Measurements from ENCODE around the gene TRHDE. TPM values are rescaled to one million over a fixed set of nuclear protein-coding genes. Genes with fewer than 3 reads are reported as not detected.
"Not testable (repeated sequence)": the region's sequence is repeated elsewhere in the genome, so short reads cannot be mapped to it uniquely, and the experiment has no call there.

Gene TRHDE
- total and polyA plus RNA-seq, 7 donors = 0.42 to 10.0 (median 2.9) TPM

DNA sequence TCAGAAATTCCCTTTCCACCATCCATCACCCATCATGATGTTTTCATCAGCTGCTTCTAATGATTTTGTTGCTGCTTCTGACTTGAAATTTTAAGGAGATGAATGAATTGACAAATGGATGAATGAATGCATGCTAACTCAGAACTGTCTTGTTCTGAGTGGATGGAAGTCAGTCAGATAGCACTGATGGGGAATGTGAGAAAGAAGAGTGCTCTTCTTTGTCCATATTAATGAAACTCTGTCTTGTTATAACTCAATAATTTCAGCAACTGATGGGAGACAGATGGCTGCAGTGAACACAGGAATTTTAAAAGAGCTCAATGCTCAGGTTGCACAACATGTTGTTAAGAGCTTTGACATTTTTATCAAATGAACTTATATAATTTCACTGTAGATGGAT is 422.0 kb downstream of the TRHDE start:
- intact Hi-C loops (cut with DNase I) = no loop called here
- Histone ChIP-seq H3K9me3 (no peaks in the 10 kb centered on the region), H3K27ac (no peak overlapping the region), H3K4me3 (no peak overlapping the region), H3K4me1 (no peaks in the 10 kb centered on the region), H3K36me3 (no peaks in the 10 kb centered on the region), H3K27me3 (no peaks in the 10 kb centered on the region)
- DNase-seq = no peak
- no peak for TF ChIP-seq POLR2A (IDR thresholded peaks at IDR 0.05)

DNA sequence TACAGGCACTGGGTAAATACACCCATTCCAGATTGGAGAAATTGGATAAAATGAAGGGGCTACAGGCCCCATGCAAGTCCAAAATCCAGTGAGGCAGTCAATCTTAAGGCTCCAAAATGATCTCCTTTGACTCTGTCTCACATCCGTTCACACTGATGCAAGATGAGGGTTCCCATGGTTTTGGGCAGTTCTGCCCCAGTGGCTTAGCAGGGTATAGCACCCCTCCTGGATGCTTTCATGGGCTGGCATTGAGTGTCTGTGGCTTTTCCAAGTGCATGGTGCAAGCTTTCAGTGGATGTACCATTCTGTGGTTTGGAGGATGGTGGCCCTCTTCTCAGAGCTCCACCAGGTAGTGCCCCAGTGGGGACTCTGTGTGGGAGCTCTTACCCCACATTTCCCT is 427.2 kb downstream of the TRHDE start:
- no peak overlapping the region for H3K4me3 ChIP-seq
- no peak for TF ChIP-seq POLR2AphosphoS5 (IDR thresholded peaks at IDR 0.05)
- TF ChIP-seq, protein P1, sequence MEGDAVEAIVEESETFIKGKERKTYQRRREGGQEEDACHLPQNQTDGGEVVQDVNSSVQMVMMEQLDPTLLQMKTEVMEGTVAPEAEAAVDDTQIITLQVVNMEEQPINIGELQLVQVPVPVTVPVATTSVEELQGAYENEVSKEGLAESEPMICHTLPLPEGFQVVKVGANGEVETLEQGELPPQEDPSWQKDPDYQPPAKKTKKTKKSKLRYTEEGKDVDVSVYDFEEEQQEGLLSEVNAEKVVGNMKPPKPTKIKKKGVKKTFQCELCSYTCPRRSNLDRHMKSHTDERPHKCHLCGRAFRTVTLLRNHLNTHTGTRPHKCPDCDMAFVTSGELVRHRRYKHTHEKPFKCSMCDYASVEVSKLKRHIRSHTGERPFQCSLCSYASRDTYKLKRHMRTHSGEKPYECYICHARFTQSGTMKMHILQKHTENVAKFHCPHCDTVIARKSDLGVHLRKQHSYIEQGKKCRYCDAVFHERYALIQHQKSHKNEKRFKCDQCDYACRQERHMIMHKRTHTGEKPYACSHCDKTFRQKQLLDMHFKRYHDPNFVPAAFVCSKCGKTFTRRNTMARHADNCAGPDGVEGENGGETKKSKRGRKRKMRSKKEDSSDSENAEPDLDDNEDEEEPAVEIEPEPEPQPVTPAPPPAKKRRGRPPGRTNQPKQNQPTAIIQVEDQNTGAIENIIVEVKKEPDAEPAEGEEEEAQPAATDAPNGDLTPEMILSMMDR (IDR thresholded peaks at IDR 0.05) = no peak
- TF ChIP-seq EP300 (IDR thresholded peaks at IDR 0.05) = no peak
- no peaks in the 10 kb centered on the region for H3K36me3 ChIP-seq
- peaks cover 0 to 3% (median 0%) of the 10 kb centered on the region in 4 donors for H3K9me3 ChIP-seq
- H3K27me3 ChIP-seq = no peaks in the 10 kb centered on the region
- no peaks in the 10 kb centered on the region for H3K4me1 ChIP-seq
- DNase-seq = no peak
- intact Hi-C loops (cut with DNase I) = no loop called here
- no peak overlapping the region for H3K27ac ChIP-seq
- 94 to 95% methylated on average over 1 of the region's 1 CpG for WGBS, 2 donors

DNA sequence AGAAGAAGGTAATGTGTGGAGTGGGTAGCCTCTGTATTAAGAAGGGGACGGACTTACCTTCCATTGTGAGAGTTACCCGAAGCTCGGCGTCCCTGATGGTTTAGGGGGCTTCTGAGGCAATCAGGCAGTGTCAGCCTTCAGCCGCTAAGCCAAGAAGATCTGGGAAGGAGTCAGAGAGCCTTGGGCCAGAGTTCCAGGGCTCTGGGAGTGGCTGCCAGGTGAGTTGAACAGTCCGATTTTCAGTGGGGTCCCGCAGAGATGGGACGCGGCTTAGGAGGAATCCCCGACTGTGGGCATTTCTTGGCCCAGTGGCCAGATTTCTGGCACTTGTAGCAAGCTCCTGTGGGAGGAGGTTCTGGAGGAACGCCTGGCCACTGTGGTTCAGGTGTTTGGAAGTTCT is 439.9 kb downstream of the TRHDE start:
- H3K4me1 ChIP-seq; H3K4me3 ChIP-seq; H3K9me3 ChIP-seq; H3K27me3 ChIP-seq; intact Hi-C loops (cut with DNase I); H3K36me3 ChIP-seq; H3K27ac ChIP-seq; DNase-seq: not testable (repeated sequence)
- 88 to 93% methylated on average over 11 of the region's 11 CpGs for WGBS, 2 donors

DNA sequence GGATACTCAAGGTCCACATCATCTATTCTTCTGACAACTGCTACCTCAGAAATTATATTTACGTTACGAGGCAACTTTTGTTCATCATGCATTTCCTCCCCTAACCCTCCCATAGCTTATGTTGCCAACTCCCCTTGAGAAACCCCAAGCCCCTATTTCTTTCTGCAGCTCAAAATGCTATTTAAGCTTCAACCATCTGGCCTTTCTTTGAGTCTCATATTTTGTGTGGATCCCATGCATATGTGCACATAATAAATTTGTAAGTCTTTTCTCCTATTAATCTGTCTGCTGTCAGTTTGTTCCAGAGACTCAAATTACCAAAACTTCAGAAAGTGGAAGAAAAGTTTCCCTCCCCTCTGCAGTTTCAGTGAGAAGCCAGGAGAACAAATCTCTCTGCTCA is 444.1 kb downstream of the TRHDE start:
- no peak overlapping the region for H3K27ac ChIP-seq
- H3K4me1 ChIP-seq = no peaks in the 10 kb centered on the region
- H3K27me3 ChIP-seq = no peaks in the 10 kb centered on the region
- intact Hi-C loops (cut with DNase I) = no loop called here
- no peaks in the 10 kb centered on the region for H3K9me3 ChIP-seq
- WGBS, 2 donors = 90 to 91% methylated on average over 2 of the region's 2 CpGs
- DNase-seq = no peak
- TF ChIP-seq POLR2AphosphoS5 (IDR thresholded peaks at IDR 0.05) (no peak), POLR2A (IDR thresholded peaks at IDR 0.05) (no peak), EP300 (IDR thresholded peaks at IDR 0.05) (no peak)
- TF ChIP-seq, protein P1 (IDR thresholded peaks at IDR 0.05) = no peak
- H3K4me3 ChIP-seq = no peak overlapping the region
- no peaks in the 10 kb centered on the region for H3K36me3 ChIP-seq

DNA sequence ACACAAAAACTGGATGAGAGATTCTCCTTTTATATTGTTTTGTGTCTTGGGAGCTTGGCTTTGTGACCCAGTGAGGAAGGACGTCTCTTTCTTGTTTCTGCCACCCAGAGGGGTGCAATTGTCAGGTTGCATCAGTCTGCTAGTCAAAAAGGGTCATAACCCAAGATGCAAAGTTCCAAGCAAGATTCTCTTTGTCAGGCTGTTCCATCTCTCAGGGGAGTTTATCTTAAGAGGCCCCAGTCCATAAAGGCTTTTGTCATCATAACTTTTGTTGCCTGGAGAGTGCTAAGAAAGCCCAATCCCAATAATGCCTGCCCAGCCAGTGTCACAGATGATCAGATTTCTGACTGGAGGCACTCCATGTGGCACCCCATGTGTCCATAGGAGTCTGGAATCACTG is 444.9 kb downstream of the TRHDE start:
- Histone ChIP-seq H3K9me3 (no peaks in the 10 kb centered on the region), H3K4me1 (no peaks in the 10 kb centered on the region), H3K4me3 (no peak overlapping the region), H3K27me3 (no peaks in the 10 kb centered on the region), H3K27ac (no peak overlapping the region), H3K36me3 (no peaks in the 10 kb centered on the region)
- TF ChIP-seq, protein P1 (IDR thresholded peaks at IDR 0.05) = no peak
- TF ChIP-seq POLR2AphosphoS5 (IDR thresholded peaks at IDR 0.05) (no peak), POLR2A (IDR thresholded peaks at IDR 0.05) (no peak), EP300 (IDR thresholded peaks at IDR 0.05) (no peak)
- intact Hi-C loops (cut with DNase I) = no loop called here
- 9 to 32% methylated on average over 1 of the region's 1 CpG for WGBS, 2 donors
- DNase-seq = no peak

Measured in sigmoid colon (tissue), 7 donors.